ENCODE measurements around the gene PCSK4. TPM values are rescaled to one million over a fixed set of nuclear protein-coding genes. Genes with fewer than 3 reads are reported as not detected.

The PCSK4 gene
- total and polyA plus RNA-seq, 9 of the 15 experiments (the other 6 are each of a cell fraction or from before 2014, with no cell fraction given) = 0.01 to 9.1 (median 2.1) TPM; not detected in 1

DNA sequence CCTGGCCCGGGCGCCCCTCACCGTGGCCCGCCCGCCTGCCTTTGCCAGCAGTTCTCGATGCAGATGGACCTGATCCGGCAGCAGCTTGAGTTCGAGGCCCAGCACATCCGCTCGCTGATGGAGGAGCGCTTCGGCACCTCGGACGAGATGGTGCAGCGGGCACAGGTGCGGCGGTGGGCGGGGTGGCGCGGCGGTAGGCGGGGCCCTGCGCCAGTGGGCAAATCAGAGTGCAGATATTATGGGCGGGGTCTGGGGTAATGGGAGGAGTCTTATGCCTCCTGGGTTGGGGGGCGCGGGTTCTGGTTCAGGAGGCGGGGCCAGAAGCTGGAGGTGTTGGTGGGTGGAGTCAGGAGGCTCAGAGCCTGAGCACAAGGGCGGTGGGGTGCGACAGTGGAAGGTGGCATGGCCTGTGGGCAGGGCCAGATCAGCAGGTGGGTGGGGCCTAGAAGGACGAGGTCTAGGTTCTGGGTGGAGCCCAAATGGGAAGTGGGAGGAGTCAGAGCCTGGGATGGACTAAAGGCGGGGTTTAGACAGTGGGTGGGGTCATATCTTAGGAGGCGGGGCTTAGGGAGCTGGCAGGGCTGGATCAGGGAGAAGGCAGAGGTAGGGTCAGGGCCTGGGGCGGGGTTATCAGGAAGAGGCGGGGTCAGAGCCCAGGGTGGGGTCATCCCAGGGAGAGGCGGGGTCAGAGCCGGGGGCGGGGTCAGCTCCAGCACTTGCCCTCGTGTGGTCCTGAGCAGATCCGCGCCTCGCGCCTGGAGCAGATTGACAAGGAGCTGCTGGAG is 34.6 kb downstream of the PCSK4 start (continued):
- TF ChIP-seq, protein P1, sequence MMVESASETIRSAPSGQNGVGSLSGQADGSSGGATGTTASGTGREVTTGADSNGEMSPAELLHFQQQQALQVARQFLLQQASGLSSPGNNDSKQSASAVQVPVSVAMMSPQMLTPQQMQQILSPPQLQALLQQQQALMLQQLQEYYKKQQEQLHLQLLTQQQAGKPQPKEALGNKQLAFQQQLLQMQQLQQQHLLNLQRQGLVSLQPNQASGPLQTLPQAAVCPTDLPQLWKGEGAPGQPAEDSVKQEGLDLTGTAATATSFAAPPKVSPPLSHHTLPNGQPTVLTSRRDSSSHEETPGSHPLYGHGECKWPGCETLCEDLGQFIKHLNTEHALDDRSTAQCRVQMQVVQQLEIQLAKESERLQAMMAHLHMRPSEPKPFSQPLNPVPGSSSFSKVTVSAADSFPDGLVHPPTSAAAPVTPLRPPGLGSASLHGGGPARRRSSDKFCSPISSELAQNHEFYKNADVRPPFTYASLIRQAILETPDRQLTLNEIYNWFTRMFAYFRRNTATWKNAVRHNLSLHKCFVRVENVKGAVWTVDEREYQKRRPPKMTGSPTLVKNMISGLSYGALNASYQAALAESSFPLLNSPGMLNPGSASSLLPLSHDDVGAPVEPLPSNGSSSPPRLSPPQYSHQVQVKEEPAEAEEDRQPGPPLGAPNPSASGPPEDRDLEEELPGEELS (CRISPR knock-in tag; IDR thresholded peaks at IDR 0.05; ENCODE audit: borderline replicate concordance) = 0 out of 2 replicates have a peak, but pooled peaks have one; percentile 12
- TF ChIP-seq CTBP1 (IDR thresholded peaks at IDR 0.05; ENCODE audit: borderline replicate concordance) (peak; percentile 62; the same call in 1 of the 2 replicates), MYBL2 (IDR thresholded peaks at IDR 0.05; ENCODE audit: low read depth) (no peak), MYBL2 (CRISPR knock-in tag; IDR thresholded peaks at IDR 0.05; ENCODE audit: borderline replicate concordance) (no peak), ZNF174 (CRISPR knock-in tag; IDR thresholded peaks at IDR 0.05) (no peak), JUND (IDR thresholded peaks at IDR 0.05; ENCODE audit: borderline replicate concordance, low read depth, low read length) (peak; percentile 6; the same call in 1 of the 2 replicates), JUND (tag; IDR thresholded peaks at IDR 0.05; ENCODE audit: borderline replicate concordance, low read depth, low read length) (no peak; the same call in 2 of the 3 replicates), MIER1 (IDR thresholded peaks at IDR 0.05; ENCODE audit: low read depth) (0 out of 2 replicates have a peak, but pooled peaks have one; percentile 21), XRCC5 (IDR thresholded peaks at IDR 0.05; ENCODE audit: low read depth, low read length) (0 out of 2 replicates have a peak, but pooled peaks have one; percentile 21), RB1 (IDR thresholded peaks at IDR 0.05; ENCODE audit: low read depth) (peak; percentile 47; the same call in 1 of the 2 replicates), LARP7 (IDR thresholded peaks at IDR 0.05) (0 out of 2 replicates have a peak, but pooled peaks have one; percentile 26), TCF3 (CRISPR knock-in tag; IDR thresholded peaks at IDR 0.05) (0 out of 2 replicates have a peak, but pooled peaks have one; percentile 14), TAF9B (IDR thresholded peaks at IDR 0.05; ENCODE audit: partially characterized antibody) (no peak), ZNF12 (CRISPR knock-in tag; IDR thresholded peaks at IDR 0.05) (no peak), POLR2G (IDR thresholded peaks at IDR 0.05; ENCODE audit: low read depth, low read length) (peak; percentile 88), ZNF830 (CRISPR knock-in tag; IDR thresholded peaks at IDR 0.05) (no peak)
- TF ChIP-seq, protein P2, sequence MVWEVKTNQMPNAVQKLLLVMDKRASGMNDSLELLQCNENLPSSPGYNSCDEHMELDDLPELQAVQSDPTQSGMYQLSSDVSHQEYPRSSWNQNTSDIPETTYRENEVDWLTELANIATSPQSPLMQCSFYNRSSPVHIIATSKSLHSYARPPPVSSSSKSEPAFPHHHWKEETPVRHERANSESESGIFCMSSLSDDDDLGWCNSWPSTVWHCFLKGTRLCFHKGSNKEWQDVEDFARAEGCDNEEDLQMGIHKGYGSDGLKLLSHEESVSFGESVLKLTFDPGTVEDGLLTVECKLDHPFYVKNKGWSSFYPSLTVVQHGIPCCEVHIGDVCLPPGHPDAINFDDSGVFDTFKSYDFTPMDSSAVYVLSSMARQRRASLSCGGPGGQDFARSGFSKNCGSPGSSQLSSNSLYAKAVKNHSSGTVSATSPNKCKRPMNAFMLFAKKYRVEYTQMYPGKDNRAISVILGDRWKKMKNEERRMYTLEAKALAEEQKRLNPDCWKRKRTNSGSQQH (CRISPR knock-in tag; IDR thresholded peaks at IDR 0.05) = no peak
- TF ChIP-seq, protein P3, sequence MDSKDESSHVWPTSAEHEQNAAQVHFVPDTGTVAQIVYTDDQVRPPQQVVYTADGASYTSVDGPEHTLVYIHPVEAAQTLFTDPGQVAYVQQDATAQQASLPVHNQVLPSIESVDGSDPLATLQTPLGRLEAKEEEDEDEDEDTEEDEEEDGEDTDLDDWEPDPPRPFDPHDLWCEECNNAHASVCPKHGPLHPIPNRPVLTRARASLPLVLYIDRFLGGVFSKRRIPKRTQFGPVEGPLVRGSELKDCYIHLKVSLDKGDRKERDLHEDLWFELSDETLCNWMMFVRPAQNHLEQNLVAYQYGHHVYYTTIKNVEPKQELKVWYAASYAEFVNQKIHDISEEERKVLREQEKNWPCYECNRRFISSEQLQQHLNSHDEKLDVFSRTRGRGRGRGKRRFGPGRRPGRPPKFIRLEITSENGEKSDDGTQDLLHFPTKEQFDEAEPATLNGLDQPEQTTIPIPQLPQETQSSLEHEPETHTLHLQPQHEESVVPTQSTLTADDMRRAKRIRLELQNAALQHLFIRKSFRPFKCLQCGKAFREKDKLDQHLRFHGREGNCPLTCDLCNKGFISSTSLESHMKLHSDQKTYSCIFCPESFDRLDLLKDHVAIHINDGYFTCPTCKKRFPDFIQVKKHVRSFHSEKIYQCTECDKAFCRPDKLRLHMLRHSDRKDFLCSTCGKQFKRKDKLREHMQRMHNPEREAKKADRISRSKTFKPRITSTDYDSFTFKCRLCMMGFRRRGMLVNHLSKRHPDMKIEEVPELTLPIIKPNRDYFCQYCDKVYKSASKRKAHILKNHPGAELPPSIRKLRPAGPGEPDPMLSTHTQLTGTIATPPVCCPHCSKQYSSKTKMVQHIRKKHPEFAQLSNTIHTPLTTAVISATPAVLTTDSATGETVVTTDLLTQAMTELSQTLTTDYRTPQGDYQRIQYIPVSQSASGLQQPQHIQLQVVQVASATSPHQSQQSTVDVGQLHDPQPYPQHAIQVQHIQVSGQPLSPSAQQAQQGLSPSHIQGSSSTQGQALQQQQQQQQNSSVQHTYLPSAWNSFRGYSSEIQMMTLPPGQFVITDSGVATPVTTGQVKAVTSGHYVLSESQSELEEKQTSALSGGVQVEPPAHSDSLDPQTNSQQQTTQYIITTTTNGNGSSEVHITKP (IDR thresholded peaks at IDR 0.05; ENCODE audit: partially characterized antibody) = peak; percentile 5
- TF ChIP-seq, protein P4, sequence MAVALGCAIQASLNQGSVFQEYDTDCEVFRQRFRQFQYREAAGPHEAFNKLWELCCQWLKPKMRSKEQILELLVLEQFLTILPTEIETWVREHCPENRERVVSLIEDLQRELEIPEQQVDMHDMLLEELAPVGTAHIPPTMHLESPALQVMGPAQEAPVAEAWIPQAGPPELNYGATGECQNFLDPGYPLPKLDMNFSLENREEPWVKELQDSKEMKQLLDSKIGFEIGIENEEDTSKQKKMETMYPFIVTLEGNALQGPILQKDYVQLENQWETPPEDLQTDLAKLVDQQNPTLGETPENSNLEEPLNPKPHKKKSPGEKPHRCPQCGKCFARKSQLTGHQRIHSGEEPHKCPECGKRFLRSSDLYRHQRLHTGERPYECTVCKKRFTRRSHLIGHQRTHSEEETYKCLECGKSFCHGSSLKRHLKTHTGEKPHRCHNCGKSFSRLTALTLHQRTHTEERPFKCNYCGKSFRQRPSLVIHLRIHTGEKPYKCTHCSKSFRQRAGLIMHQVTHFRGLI (CRISPR knock-in tag; IDR thresholded peaks at IDR 0.05) = no peak
